GM21447 (cell line): ENCODE measurements around the gene PDE3B.
"Not testable (repeated sequence)": the region's sequence is repeated elsewhere in the genome, so short reads cannot be mapped to it uniquely, and the experiment has no call there.

Source experiments
- ATAC-seq: cut with Tn5 transposase; IDR thresholded peaks from one replicate; pipeline ENCODE4 v1.9.1; 2021; ENCODE audit not compliant: unreplicated experiment

PDE3B gene

GRCh38 chr11:14793546-14793945 lies 149.9 kb downstream of the PDE3B start:
- ATAC-seq = no peak

DNA sequence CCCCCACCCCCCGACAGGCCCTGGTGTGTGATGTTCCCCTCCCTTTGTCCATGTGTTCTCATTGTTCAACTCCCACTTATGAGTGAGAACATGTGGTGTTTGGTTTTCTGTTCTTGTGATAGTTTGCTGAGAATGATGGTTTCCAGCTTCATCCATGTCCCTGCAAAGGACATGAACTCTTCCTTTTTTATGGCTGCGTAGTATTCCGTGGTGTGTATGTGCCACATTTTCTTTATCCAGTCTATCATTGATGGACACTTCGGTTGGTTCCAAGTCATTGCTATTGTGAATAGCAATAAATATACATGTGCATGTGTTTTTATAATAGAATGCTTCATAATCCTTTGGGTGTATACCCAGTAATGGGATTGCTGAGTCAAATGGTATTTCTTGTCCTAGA lies 152.4 kb downstream of the PDE3B start:
- not testable (repeated sequence) for ATAC-seq

- ATAC-seq = no peak
Observed at GRCh38 chr11:14803846-14804245, 160.2 kb downstream of the PDE3B start.

DNA sequence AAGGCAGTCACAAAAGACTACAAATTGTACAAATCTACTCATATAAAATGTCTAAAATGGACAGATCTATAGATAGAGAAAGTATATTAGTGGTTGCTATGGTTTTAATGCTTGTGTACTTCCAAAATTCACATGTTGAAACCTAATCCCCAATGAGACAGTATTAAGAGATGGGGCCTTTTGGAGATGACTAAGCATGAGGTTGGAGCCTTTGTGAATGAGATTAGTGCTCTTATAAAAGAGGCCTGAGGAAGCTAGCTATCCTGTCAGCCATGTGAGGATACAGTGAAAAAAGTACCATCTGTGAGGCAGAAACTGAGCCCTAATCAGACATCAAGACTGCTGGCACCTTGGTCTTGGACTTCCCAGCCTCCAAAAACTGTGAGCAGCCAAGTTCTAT lies 165.9 kb downstream of the PDE3B start:
- ATAC-seq = no peak

- ATAC-seq = no peak
Observed at GRCh38 chr11:14812757-14813156, 169.2 kb downstream of the PDE3B start.

DNA sequence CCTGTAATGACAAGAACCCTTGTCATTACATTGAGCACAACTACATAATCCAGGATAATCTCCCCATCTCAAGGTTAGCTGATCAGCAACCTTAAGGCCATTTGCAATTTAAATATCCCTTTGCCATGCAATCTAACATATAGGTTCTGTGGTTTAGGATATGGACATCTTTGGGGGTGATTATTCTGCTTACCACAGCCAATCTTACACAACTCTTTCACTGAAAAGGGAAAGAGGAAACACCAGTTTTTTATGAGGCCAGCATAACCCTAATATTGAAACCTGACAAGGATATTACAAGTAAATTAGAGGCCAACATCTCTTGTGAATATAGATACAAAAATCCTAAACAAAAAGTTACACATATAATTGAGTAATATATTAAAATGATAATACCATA lies 169.9 kb downstream of the PDE3B start:
- ATAC-seq = no peak

- ATAC-seq = no peak
Observed at GRCh38 chr11:14818779-14819178, 175.2 kb downstream of the PDE3B start.

DNA sequence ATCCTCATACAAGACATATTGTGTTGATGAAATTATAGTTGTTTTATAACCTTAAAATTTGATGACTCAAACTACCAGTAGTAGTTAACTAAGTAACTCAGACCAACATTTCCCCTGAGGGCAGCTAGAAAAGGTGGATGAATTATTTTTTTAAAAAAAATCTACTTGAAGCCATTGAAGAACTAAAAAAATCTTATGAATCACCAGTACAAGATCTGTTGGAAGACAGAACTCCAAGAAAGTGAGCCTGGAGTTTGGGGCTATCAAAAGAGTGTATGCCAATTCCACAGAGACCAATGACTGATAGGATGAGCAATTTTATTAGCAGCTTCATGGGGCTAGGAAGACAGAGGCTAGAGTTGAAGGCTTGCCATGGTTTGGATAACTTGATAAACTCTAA lies 176.0 kb downstream of the PDE3B start:
- ATAC-seq = no peak

DNA sequence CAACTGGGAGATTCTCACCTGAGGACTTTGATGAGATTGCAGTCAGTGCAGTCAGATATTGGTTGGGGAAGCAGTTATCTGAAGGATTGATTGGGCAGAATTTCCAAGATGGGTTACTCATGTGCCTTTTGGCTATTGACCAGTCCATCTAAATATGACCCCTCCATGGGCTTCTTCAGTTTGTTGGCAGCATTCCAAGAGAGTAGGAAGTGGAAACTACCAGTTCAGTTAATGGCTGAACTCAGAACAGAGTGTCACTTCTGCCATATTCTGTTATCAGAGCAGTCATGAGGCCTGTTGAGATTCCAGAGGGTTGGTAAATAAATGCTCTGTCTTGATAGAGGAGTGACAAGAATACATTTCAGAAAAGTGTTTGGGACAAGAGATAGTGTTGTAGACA lies 177.4 kb downstream of the PDE3B start:
- ATAC-seq = no peak

GRCh38 chr11:14826600-14826999 lies 183.0 kb downstream of the PDE3B start:
- ATAC-seq = no peak

- ATAC-seq = no peak
Observed at GRCh38 chr11:14835496-14836492, 192.2 kb downstream of the PDE3B start.

DNA sequence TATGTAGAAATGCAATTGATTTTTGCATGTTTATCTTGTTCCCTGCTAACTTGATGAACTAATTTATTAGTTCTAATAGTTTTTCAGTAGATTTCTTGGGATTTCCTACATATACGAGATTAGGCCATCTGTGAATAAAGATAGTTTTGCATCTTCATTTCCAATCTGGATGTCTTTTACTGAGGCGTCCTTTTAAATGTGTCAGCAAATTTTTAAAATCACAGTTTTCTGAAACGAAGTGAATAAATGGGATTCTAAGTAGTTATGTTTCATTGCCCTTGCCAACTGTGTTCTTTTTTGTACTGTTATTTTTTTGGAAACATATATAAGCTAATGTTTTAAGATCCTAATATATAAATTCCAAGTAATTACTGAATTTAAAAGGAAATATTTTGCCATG lies 198.4 kb downstream of the PDE3B start:
- ATAC-seq = no peak

DNA sequence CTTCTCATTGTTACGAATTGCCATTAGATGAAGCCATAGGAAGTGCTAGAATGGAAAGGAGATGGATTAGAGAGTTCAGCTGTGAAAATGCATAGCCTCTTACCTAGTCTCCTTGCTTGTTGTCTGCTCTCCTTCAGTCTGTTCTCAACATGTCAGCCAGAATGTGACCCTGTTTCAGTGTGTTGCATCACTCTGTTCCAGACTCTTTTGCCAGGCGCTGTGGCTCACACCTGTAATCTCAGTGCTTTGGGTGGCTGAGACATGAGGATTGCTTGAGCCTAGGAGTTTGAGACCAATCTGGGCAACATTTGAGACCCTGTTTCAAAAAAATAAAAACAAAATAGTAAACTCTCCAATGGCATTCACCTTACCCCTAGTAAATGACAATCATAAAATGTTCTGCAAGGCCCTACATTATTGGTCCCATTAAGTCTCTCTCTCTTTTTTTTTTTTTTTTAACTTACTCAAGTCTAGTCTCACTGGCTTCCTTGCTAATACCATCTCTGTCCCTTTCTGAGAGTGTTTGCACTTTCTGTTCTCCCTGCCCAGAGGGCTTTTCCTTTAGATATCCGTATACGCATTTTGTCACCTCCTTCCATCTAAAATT lies 209.1 kb downstream of the PDE3B start:
- ATAC-seq = no peak

DNA sequence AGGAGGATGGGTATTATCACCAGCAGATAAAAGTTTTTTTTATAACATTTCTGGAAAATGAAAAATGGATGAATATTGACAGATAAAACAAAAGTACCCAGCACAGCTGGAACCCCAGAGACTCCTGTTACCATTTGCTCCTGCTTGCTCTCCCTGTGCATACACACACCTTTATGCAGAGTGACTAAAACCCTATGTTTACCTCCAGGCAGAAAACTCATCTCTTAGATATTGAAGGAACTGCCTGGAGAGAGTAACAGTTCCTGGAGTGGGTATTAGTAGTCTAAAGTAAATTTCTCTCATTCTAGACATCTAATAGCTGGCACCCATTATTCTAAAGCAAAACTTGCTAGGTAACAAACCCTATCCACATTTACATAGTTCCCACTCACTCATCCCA lies 210.5 kb downstream of the PDE3B start:
- ATAC-seq = no peak

DNA sequence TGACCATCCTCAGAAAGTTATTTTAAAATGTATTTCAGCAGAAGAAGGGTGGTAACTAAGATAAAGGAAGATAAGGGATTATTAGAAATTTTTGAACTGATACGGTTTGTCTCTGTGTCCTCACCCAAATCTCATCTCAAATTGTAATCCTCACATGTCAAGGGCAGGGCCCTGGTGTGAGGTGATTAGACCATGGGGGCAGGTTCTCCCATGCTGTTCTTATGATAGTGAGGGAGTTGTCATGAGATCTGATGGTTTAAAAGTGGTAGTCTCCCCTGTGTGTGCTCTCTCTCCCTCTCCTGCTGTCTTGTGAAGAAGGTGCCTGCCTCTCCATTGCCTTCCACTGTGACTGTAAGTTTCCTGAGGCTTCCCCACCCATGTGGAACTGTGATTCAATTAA lies 212.3 kb downstream of the PDE3B start:
- no peak for ATAC-seq

- ATAC-seq = no peak
Observed at GRCh38 chr11:14857621-14858020, 214.0 kb downstream of the PDE3B start.

DNA sequence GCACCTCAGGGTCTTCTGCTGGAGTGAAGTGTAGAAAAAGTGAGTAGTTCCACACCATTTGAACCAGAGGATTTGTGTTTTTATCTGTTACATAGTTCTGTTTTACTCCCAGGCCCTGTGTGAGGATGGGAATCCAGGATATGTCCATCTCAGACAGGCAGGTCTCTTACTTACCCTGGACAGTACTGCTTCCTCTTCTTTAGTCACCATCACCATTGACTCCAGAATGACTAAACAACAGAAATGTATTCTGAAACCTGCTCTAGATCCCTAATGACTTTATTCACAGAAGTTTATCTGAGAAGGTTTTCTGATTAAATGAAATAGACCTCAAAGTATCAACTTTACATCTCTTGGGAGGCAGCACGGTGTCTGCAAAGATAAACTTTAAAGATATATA lies 214.8 kb downstream of the PDE3B start:
- ATAC-seq = no peak

DNA sequence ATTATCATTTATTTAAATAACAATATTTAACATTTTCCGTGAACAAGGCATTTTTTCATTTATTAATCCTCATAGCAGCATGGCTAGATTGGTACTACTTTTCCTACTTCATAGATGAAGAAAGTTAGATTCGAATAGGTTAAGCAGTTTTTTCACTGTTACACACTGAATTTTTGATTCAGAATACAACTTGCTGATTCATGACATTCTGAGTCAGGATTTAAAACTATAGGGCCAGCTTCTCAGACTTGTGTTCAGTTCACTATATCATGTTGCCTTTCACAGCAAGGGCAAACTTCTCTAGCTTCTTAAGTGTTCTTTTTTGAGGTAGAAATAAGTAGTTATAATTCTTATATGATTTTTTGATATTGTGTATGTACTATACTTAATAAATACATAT lies 216.9 kb downstream of the PDE3B start:
- no peak for ATAC-seq

- no peak for ATAC-seq
Observed at GRCh38 chr11:14861680-14862079, 218.1 kb downstream of the PDE3B start.

DNA sequence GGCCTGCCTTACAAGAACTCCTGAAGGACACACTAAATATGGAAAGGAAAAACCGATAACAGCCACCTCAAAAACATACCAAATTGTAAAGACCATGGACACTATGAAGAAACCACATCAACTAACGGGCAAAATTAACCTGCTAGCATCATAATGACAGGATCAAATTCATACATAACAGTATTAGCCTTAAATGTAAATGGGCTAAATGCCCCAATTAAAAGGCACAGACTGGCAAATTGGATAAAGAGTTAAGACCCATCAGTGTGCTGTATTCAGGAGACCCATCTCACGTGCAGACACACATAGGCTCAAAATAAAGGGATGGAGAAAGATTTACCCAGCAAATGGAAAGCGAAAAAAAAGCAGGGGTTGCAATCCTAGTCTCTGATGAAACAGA lies 220.2 kb downstream of the PDE3B start:
- not testable (repeated sequence) for ATAC-seq

- no peak for ATAC-seq
Observed at GRCh38 chr11:14872032-14872431, 228.4 kb downstream of the PDE3B start.

DNA sequence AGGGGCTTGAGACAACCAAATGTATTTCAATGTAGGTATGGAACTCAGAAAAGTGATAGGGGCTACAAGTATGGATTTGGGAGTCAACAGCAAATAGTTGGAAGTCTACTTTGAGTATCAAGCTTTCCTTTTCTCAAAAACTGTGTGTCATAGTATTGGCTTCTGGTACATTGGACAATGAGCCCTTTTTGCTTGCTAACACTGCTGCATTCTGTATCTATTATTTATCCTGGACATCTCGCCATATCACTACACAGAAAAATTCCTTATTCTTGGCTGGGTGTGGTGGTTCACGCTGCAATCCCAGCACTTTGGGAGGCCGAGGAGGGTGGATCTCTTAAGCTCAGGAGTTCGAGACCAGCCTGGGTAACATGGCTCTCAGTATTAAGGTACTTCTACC lies 230.0 kb downstream of the PDE3B start:
- ATAC-seq = no peak
